Esophagus muscularis mucosa (tissue), 3 donors: ENCODE results near the gene CFL2.

Experiments used
- POLR2A ChIP-seq: fragments of 450-650 bp; IDR thresholded peaks from one replicate; pipeline ENCODE4 v1.6.1; 2017; ENCODE audit warnings: antibody characterized with exemption, moderate library complexity, mild to moderate bottlenecking, low read depth
- POLR2AphosphoS5 ChIP-seq, 2 donors: sonication (generic); formaldehyde crosslinking; IDR thresholded peaks; one replicate each; pipeline ENCODE4 v1.6.1; 2017; ENCODE audit warnings: antibody characterized with exemption in 2 of 2
- TF ChIP-seq, protein P1 (sequence below), 3 experiments: fragments of 200-600 bp in 2 of 3; fragments of 450-650 bp in 1 of 3; sonication (generic) in 2 of 3; IDR thresholded peaks; one replicate each; pipeline ENCODE4 v1.5.1; 2017 to 2019; ENCODE audit warnings: antibody characterized with exemption in 3 of 3, mild to moderate bottlenecking in 2 of 3, moderate library complexity in 1 of 3

DNA sequence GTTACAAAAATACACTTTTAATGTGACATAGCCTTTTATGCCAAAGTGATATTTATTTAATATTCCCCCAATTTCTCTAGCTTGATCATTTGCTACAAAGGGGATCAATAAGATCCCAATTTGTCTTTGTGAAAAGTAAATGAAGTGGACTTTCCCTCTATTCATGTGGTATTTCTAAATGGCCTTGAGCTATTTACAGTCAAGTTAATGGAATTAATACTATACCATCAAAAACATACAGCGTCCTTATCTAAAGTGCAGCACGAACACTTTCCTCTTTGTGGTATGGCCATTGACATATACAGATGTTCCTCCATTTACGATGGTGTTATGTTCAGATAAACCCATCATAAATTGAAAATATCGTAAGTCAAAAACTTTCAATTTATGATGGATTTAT is 23.2 kb downstream of the CFL2 start:
- TF ChIP-seq, protein P1, sequence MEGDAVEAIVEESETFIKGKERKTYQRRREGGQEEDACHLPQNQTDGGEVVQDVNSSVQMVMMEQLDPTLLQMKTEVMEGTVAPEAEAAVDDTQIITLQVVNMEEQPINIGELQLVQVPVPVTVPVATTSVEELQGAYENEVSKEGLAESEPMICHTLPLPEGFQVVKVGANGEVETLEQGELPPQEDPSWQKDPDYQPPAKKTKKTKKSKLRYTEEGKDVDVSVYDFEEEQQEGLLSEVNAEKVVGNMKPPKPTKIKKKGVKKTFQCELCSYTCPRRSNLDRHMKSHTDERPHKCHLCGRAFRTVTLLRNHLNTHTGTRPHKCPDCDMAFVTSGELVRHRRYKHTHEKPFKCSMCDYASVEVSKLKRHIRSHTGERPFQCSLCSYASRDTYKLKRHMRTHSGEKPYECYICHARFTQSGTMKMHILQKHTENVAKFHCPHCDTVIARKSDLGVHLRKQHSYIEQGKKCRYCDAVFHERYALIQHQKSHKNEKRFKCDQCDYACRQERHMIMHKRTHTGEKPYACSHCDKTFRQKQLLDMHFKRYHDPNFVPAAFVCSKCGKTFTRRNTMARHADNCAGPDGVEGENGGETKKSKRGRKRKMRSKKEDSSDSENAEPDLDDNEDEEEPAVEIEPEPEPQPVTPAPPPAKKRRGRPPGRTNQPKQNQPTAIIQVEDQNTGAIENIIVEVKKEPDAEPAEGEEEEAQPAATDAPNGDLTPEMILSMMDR (IDR thresholded peaks at IDR 0.05), result no peak
- no peak for TF ChIP-seq POLR2A
- no peak for TF ChIP-seq POLR2AphosphoS5 (IDR thresholded peaks at IDR 0.05)
